HEK293 (cell line): Measurements from ENCODE around the gene NLRP7.

ENCODE experiments used
- CTCF ChIA-PET: fragments of 350-600 bp; formaldehyde crosslinking; extraction: SDS; loops from one replicate; lab custom pipeline; 2021; ENCODE audit warnings: antibody characterized with exemption; lab: Yijun Ruan, JAX
- POLR2A ChIA-PET: fragments of 300-600 bp; formaldehyde crosslinking; extraction: SDS; loops from one replicate; lab custom pipeline; 2020; ENCODE audit warnings: antibody characterized with exemption, inconsistent platforms; lab: Yijun Ruan, JAX
- H3K27ac ChIP-seq: fragments of 200-500 bp; sonication (Bioruptor generic); 2 replicates; pipeline ENCODE4 v1.5.1; 2014; ENCODE audit warnings: low read depth, low read length, control low read depth, inconsistent platforms; ENCODE audit errors: extremely low read depth
- H3K36me3 ChIP-seq, 2 experiments: fragments of 200-500 bp in 1 of 2; sonication (Bioruptor generic) in 1 of 2; 1 replicate in 1 of 2; 2 replicates in 1 of 2; pipeline ENCODE4 v1.5.1; 2014 to 2017; ENCODE audit warnings: inconsistent platforms in 2 of 2, low read length in 2 of 2; ENCODE audit not compliant: control insufficient read depth in 2 of 2, insufficient read depth in 1 of 2
- H3K4me1 ChIP-seq: fragments of 200-500 bp; sonication (Bioruptor generic); 2 replicates; pipeline ENCODE4 v1.5.1; 2014; ENCODE audit warnings: mild to moderate bottlenecking, low read length, inconsistent platforms; ENCODE audit not compliant: control insufficient read depth, insufficient read depth
- H3K4me3 ChIP-seq: 2 replicates; pipeline ENCODE4 v1.5.1; 2011; ENCODE audit warnings: low read depth, mild to moderate bottlenecking, control low read depth, low read length, moderate library complexity
- H3K9me3 ChIP-seq: fragments of 200-500 bp; sonication (Bioruptor generic); 2 replicates; pipeline ENCODE4 v1.5.1; 2014; ENCODE audit warnings: low read depth, low read length, inconsistent platforms; ENCODE audit not compliant: control insufficient read depth, insufficient read depth
- GLIS1 ChIP-seq: fragments of 450-650 bp; formaldehyde crosslinking; IDR thresholded peaks from 2 replicates; pipeline ENCODE4 v1.5.1; 2016; ENCODE audit warnings: missing biosample characterization, missing genetic modification characterization
- KLF1 ChIP-seq: fragments of 450-650 bp; formaldehyde crosslinking; IDR thresholded peaks from 2 replicates; pipeline ENCODE4 v1.5.1; 2016; ENCODE audit warnings: missing biosample characterization, missing genetic modification characterization
- RBAK ChIP-seq: fragments of 450-650 bp; formaldehyde crosslinking; IDR thresholded peaks from 2 replicates; pipeline ENCODE4 v1.5.1; 2016; ENCODE audit warnings: missing biosample characterization, missing genetic modification characterization
- REST ChIP-seq: fragments of 450-650 bp; formaldehyde crosslinking; IDR thresholded peaks from 2 replicates; pipeline ENCODE4 v1.5.1; 2016; ENCODE audit warnings: missing biosample characterization, missing genetic modification characterization
- ZFP69B ChIP-seq: fragments of 450-650 bp; formaldehyde crosslinking; IDR thresholded peaks from 2 replicates; pipeline ENCODE4 v1.5.1; 2016; ENCODE audit warnings: missing biosample characterization, missing genetic modification characterization
- ZNF121 ChIP-seq: fragments of 450-650 bp; formaldehyde crosslinking; IDR thresholded peaks from 2 replicates; pipeline ENCODE4 v1.5.1; 2016; ENCODE audit warnings: missing biosample characterization, missing genetic modification characterization
- ZNF202 ChIP-seq: fragments of 450-650 bp; formaldehyde crosslinking; IDR thresholded peaks from 2 replicates; pipeline ENCODE4 v1.5.1; 2016; ENCODE audit warnings: missing biosample characterization, missing genetic modification characterization, borderline replicate concordance
- ZNF214 ChIP-seq: fragments of 450-650 bp; formaldehyde crosslinking; IDR thresholded peaks from 2 replicates; pipeline ENCODE4 v1.5.1; 2017; ENCODE audit warnings: missing biosample characterization, mild to moderate bottlenecking, missing genetic modification characterization, borderline replicate concordance
- ZNF324 ChIP-seq: fragments of 450-650 bp; formaldehyde crosslinking; IDR thresholded peaks from 2 replicates; pipeline ENCODE4 v1.5.1; 2016; ENCODE audit warnings: missing biosample characterization, missing genetic modification characterization
- ZNF366 ChIP-seq: fragments of 450-650 bp; formaldehyde crosslinking; conservative IDR thresholded peaks from 2 replicates; pipeline ENCODE4 v1.5.1; 2016; ENCODE audit warnings: missing biosample characterization, missing genetic modification characterization
- ZNF501 ChIP-seq: fragments of 450-650 bp; formaldehyde crosslinking; IDR thresholded peaks from 2 replicates; pipeline ENCODE4 v1.5.1; 2016; ENCODE audit warnings: missing biosample characterization, missing genetic modification characterization
- ZNF518A ChIP-seq: fragments of 450-650 bp; formaldehyde crosslinking; conservative IDR thresholded peaks from 2 replicates; pipeline ENCODE4 v1.5.1; 2016; ENCODE audit warnings: low read depth, missing biosample characterization, missing genetic modification characterization
- ZNF555 ChIP-seq: fragments of 450-650 bp; formaldehyde crosslinking; conservative IDR thresholded peaks from 2 replicates; pipeline ENCODE4 v1.5.1; 2017; ENCODE audit warnings: missing biosample characterization, mild to moderate bottlenecking, missing genetic modification characterization, inconsistent platforms
- ZNF561 ChIP-seq: fragments of 450-650 bp; IDR thresholded peaks from 2 replicates; pipeline ENCODE4 v1.5.1; 2018; ENCODE audit warnings: missing biosample characterization, missing genetic modification characterization, borderline replicate concordance
- ZNF707 ChIP-seq: fragments of 450-650 bp; formaldehyde crosslinking; IDR thresholded peaks from 2 replicates; pipeline ENCODE4 v1.5.1; 2016; ENCODE audit warnings: missing biosample characterization, missing genetic modification characterization
- ZNF791 ChIP-seq: fragments of 450-650 bp; formaldehyde crosslinking; IDR thresholded peaks from 2 replicates; pipeline ENCODE4 v1.5.1; 2016; ENCODE audit warnings: missing biosample characterization, missing genetic modification characterization
- TF ChIP-seq, protein P1 (sequence below): fragments of 450-650 bp; formaldehyde crosslinking; IDR thresholded peaks from 2 replicates; pipeline ENCODE4 v1.5.1; 2016; ENCODE audit warnings: missing biosample characterization, missing genetic modification characterization
- TF ChIP-seq, protein P2 (sequence below): fragments of 450-650 bp; formaldehyde crosslinking; IDR thresholded peaks from 2 replicates; pipeline ENCODE4 v1.5.1; 2017; ENCODE audit warnings: missing biosample characterization, missing genetic modification characterization

The NLRP7 gene

DNA sequence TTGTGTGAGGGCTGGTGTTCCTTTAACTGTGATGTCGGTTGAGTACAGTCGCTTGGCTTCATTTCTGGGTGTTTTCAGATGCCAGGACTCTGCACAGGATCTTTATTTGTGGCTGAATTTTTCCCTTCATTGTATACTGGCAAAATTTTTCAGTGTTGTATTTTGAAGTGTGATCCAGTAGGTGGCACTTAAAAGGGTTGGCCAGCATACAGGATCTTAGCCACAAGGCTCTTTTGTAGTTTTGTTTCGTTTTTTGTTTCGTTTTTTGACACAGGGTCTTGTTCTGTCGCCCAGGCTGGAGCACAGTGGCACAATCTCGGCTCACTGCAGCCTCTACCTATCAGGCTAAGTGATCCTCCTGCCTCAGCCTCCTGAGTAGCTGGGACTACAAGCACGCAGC, 64.6 kb downstream of the NLRP7 start:
- no peak overlapping the region for H3K27ac ChIP-seq
- no peaks in the 10 kb centered on the region for H3K9me3 ChIP-seq
- H3K4me3 ChIP-seq, result no peak overlapping the region
- ChIA-PET POLR2A (no interaction called here), CTCF (interaction anchor here (1.9 to 2.9 kb wide), 3 partner anchors 205 to 535 kb away, joined by 6 to 19 read pairs (median 10); no protein-coding TSS in a partner anchor)
- no peak for TF ChIP-seq ZNF707 (tag by site-specific recombination)
- TF ChIP-seq, protein P1, sequence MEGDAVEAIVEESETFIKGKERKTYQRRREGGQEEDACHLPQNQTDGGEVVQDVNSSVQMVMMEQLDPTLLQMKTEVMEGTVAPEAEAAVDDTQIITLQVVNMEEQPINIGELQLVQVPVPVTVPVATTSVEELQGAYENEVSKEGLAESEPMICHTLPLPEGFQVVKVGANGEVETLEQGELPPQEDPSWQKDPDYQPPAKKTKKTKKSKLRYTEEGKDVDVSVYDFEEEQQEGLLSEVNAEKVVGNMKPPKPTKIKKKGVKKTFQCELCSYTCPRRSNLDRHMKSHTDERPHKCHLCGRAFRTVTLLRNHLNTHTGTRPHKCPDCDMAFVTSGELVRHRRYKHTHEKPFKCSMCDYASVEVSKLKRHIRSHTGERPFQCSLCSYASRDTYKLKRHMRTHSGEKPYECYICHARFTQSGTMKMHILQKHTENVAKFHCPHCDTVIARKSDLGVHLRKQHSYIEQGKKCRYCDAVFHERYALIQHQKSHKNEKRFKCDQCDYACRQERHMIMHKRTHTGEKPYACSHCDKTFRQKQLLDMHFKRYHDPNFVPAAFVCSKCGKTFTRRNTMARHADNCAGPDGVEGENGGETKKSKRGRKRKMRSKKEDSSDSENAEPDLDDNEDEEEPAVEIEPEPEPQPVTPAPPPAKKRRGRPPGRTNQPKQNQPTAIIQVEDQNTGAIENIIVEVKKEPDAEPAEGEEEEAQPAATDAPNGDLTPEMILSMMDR (tag by site-specific recombination), result 0 out of 2 replicates have a peak, but pooled peaks have one; percentile 8
- no peak for TF ChIP-seq RBAK (tag by site-specific recombination)
- TF ChIP-seq ZNF561 (tag by site-specific recombination), result no peak
- H3K36me3 ChIP-seq, result no peaks in the 10 kb centered on the region
- no peaks in the 10 kb centered on the region for H3K4me1 ChIP-seq

DNA sequence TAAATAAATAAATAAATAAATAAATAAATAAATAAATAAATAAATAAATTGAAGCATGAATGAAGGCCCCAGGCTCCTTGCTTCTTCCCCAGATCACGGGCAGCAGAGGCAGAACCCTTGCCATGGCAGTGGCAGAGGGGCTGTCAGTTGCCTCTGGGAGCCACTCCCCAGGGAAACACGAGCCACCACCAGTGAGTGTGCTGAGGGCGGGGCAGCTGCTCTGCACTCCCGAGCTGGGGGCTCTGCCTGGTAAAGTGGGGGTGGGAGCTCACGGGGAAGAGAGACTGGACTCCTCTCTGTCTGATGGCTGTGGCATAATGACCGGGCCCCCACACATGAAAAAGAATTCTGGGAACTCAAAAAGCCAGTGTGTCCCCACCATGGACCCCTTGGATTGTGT, 65.4 kb downstream of the NLRP7 start:
- H3K9me3 ChIP-seq, result no peaks in the 10 kb centered on the region
- H3K4me1 ChIP-seq, result no peaks in the 10 kb centered on the region
- ChIA-PET POLR2A (interaction anchor here (1.3 to 2.1 kb wide), 2 partner anchors 181 to 259 kb away, joined by 3 to 5 read pairs; partner anchors contain the start of gene RDH13), CTCF (interaction anchor here (0.6 to 2.9 kb wide), 33 partner anchors 7 to 636 kb away, joined by 3 to 19 read pairs (median 5); partner anchors contain the start of gene DNAAF3)
- no peak overlapping the region for H3K27ac ChIP-seq
- H3K36me3 ChIP-seq, result no peaks in the 10 kb centered on the region
- H3K4me3 ChIP-seq, result no peak overlapping the region
- no peak for TF ChIP-seq ZNF121
- no peak for TF ChIP-seq ZNF324 (tag by site-specific recombination)
- no peak for TF ChIP-seq ZNF214 (tag by site-specific recombination)
- TF ChIP-seq ZFP69B (tag by site-specific recombination), result no peak
- TF ChIP-seq ZNF555 (tag by site-specific recombination), result no peak
- TF ChIP-seq, all 188 proteins: peak for 0

DNA sequence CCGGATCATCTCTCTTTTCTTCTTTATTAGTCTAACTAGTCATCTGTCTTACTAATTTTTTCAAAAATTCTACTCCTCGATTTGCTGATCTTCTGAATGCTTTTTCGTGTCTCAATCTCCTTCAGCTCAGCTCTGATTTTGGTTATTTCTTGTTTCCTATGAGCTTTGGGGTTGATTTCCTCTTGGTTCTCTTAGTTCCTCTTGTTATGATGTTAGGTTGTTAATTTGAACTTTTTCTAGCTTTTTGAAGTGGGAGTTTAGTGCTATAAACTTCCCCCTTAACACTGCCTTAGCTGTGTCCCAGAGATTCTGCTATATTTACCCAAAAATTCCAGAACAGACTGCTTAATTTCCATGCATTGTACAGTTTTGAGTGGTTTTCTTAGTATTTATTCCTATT, 69.9 kb downstream of the NLRP7 start:
- Histone ChIP-seq H3K27ac (no peak overlapping the region), H3K9me3 (no peaks in the 10 kb centered on the region), H3K4me3 (no peak overlapping the region), H3K4me1 (no peaks in the 10 kb centered on the region), H3K36me3 (no peaks in the 10 kb centered on the region)
- POLR2A ChIA-PET, result no interaction called here
- CTCF ChIA-PET, result interaction anchor here (0.6 to 1.1 kb wide), 3 partner anchors 9 to 747 kb away, joined by 3 to 4 read pairs (median 3); partner anchors contain the start of genes GP6 and ZNF784
- no peak for TF ChIP-seq ZNF501 (tag by site-specific recombination)
- no peak for TF ChIP-seq GLIS1
- no peak for TF ChIP-seq ZNF366
- TF ChIP-seq ZNF202 (tag by site-specific recombination), result no peak
- TF ChIP-seq ZNF791, result no peak
- TF ChIP-seq REST (tag by site-specific recombination), result no peak
- no peak for TF ChIP-seq ZNF518A
- TF ChIP-seq, protein P2, sequence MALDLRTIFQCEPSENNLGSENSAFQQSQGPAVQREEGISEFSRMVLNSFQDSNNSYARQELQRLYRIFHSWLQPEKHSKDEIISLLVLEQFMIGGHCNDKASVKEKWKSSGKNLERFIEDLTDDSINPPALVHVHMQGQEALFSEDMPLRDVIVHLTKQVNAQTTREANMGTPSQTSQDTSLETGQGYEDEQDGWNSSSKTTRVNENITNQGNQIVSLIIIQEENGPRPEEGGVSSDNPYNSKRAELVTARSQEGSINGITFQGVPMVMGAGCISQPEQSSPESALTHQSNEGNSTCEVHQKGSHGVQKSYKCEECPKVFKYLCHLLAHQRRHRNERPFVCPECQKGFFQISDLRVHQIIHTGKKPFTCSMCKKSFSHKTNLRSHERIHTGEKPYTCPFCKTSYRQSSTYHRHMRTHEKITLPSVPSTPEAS (tag by site-specific recombination), result no peak
- TF ChIP-seq KLF1 (tag by site-specific recombination), result no peak
